ENCODE data around the gene FALEC. TPM values are rescaled to one million over a fixed set of nuclear protein-coding genes. Genes with fewer than 3 reads are reported as not detected.

FALEC gene
- total RNA-seq (not detected), polyA plus RNA-seq (under 1 TPM in 1 of 4 donors, not detected in 3; 0.42 TPM)

DNA sequence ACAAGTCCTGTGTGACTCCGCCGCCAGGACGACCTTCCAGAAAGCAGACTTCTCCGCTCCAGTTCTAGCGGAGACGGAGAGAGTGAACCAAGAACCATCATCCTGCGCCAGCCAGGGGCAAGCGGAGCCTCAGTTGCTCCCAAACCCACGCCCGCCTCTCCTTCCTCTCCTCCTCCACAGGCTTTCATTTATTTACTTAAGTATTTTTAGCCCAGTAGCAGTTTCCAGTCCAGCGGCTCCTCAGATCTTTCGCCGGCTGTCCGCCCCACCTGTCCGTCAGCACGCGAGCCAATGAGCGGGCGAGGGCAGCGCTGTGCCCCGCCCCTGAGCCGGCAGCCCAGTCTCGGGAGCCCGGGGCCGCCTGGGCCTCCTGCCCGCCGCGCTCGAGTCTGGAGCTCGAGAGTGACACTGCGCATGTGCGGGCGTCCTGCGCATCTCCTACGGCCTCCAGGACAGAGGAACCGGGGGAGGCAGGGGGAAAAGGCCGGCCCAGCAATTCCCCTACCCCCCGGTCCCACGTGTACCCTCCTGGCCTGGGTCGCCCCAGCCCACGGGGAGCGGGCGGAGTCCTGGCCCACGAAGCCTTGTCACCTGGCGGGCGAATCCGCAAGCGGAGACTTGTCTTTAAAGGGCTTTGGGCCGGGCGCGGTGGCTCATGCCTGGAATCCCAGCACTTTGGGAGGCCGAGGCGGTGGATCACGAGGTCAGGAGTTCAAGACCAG, at the start of gene FALEC:
TSS of gene FALEC (plus strand) at position 425 of the 722 bp plus-strand sequence.
- ATAC-seq (ENCODE audit: low read depth in 2 of 2) (peak; percentile 96 to 97), DNase-seq (peak; percentile 86 to 93 (median 89))
- Histone ChIP-seq H3K27ac (ENCODE audit: insufficient read depth, low read length, poor library complexity, severe bottlenecking) (peak within 1 kb of the TSS; percentile 44), H3K36me3 (ENCODE audit: control insufficient read depth, insufficient read depth, low read length) (no peaks in the 10 kb centered on the region), H3K9me3 (ENCODE audit: control insufficient read depth in 2 of 2, low read length in 2 of 2) (no peaks in the 10 kb centered on the region), H3K4me3 (ENCODE audit: low read depth, low read length) (peak within 1 kb of the TSS; percentile 81), H3K27me3 (ENCODE audit: control insufficient read depth, insufficient read depth, low read length) (no peaks in the 10 kb centered on the region), H3K4me1 (ENCODE audit: control insufficient read depth, insufficient read depth, low read length, poor library complexity, severe bottlenecking) (peaks cover 19% of the 10 kb centered on the region)
- Mint-ChIP-seq H3K27me3 (peaks cover 7% of the 10 kb centered on the region), H3K4me3 (peak within 1 kb of the TSS; percentile 74 to 95 (median 92)), H3K9me3 (no peaks in the 10 kb centered on the region), H3K4me1 (peaks cover 0 to 25% (median 15%) of the 10 kb centered on the region in 4 donors), H3K36me3 (no peaks in the 10 kb centered on the region), H3K27ac (peak within 1 kb of the TSS; percentile 48 to 87 (median 77))

DNA sequence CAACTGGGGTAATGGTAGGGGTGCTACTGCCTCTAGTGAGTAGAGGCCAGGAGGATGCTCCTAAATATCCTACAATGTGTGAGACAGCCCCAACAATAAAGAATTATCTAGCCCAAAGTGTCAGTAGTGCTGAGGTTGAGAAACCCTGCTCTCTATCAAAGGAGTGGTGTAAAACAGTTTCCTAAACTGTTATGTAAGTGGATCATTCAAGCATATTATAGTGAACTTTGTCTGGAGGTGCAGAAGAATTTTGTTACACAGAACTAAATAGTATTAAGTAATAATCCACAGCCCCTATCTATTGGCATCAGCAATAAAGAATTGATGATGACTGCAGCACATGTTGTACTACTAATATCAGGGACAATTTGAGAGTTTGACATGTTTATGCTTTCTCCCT, 48.6 kb upstream of the FALEC start:
- peaks cover 37% of the 10 kb centered on the region for H3K36me3 Mint-ChIP-seq
- H3K27ac Mint-ChIP-seq = no peak overlapping the region
- H3K27me3 Mint-ChIP-seq = no peaks in the 10 kb centered on the region

DNA sequence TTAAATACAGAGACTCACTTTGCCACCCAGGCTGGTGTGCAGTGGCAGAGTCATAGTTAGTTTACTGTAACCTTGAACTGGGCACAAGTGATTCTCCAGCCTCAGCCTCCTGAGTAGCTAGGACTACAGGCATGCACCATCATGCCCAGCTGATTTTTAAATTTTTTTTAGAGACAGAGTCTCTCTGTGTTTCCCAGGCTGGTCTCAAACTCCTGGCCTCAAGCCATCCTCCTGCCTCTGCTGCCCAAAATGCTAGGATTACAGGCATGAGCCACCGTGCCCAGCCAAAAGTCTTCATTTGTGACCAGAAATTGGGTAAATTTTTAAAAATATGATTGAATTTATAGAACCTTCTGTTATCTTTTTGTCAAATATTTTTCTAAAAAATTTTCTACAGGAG, 46.3 kb upstream of the FALEC start:
- no peaks in the 10 kb centered on the region for H3K27me3 ChIP-seq (ENCODE audit: control insufficient read depth, insufficient read depth, low read length)
- peaks cover 3 to 16% (median 6%) of the 10 kb centered on the region in 4 donors for H3K4me1 Mint-ChIP-seq
- H3K27ac ChIP-seq (ENCODE audit: insufficient read depth, low read length, poor library complexity, severe bottlenecking) = no peak overlapping the region
- ATAC-seq (ENCODE audit: low read depth in 2 of 2) = no peak
- H3K36me3 ChIP-seq (ENCODE audit: control insufficient read depth, insufficient read depth, low read length) = peaks cover 62% of the 10 kb centered on the region
- H3K4me3 Mint-ChIP-seq = no peak overlapping the region
- H3K4me1 ChIP-seq (ENCODE audit: control insufficient read depth, insufficient read depth, low read length, poor library complexity, severe bottlenecking) = peaks cover 3% of the 10 kb centered on the region
- no peak overlapping the region for H3K27ac Mint-ChIP-seq
- no peaks in the 10 kb centered on the region for H3K9me3 ChIP-seq (ENCODE audit: control insufficient read depth in 2 of 2, low read length in 2 of 2)
- H3K9me3 Mint-ChIP-seq = no peaks in the 10 kb centered on the region
- H3K27me3 Mint-ChIP-seq = no peaks in the 10 kb centered on the region
- no peak for DNase-seq
- H3K4me3 ChIP-seq (ENCODE audit: low read depth, low read length) = no peak overlapping the region
- H3K36me3 Mint-ChIP-seq = peaks cover 40% of the 10 kb centered on the region

More for the DNA sequence above, 48.6 kb upstream of the FALEC start:
- Histone ChIP-seq H3K36me3 (ENCODE audit: control insufficient read depth, insufficient read depth, low read length) (peaks cover 56% of the 10 kb centered on the region), H3K4me1 (ENCODE audit: control insufficient read depth, insufficient read depth, low read length, poor library complexity, severe bottlenecking) (peaks cover 5% of the 10 kb centered on the region), H3K9me3 (ENCODE audit: control insufficient read depth in 2 of 2, low read length in 2 of 2) (no peaks in the 10 kb centered on the region), H3K27ac (ENCODE audit: insufficient read depth, low read length, poor library complexity, severe bottlenecking) (no peak overlapping the region), H3K27me3 (ENCODE audit: control insufficient read depth, insufficient read depth, low read length) (no peaks in the 10 kb centered on the region), H3K4me3 (ENCODE audit: low read depth, low read length) (no peak overlapping the region)
- no peak overlapping the region for H3K4me3 Mint-ChIP-seq
- no peaks in the 10 kb centered on the region for H3K9me3 Mint-ChIP-seq
- DNase-seq (no peak), ATAC-seq (ENCODE audit: low read depth in 2 of 2) (no peak)
- H3K4me1 Mint-ChIP-seq = peaks cover 4 to 14% (median 5%) of the 10 kb centered on the region in 4 donors

DNA sequence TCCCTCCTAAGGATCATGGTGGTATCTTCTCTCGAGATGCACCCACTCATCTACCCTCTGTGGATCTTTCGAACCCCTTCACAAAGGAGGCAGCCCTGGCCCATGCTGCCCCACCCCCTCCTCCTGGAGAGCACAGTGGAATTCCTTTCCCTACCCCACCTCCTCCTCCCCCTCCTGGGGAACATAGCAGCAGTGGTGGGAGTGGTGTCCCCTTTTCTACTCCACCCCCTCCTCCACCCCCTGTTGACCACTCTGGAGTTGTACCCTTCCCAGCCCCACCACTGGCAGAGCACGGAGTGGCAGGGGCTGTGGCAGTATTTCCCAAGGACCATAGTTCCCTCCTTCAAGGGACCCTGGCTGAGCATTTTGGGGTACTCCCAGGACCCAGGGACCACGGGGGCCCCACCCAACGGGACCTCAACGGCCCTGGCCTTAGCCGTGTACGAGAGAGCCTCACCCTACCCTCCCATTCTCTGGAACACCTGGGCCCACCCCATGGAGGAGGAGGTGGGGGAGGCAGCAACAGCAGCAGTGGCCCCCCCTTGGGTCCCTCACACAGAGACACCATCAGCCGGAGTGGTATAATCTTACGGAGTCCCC, 42.9 kb upstream of the FALEC start:
- no peaks in the 10 kb centered on the region for H3K27me3 ChIP-seq (ENCODE audit: control insufficient read depth, insufficient read depth, low read length)
- no peaks in the 10 kb centered on the region for H3K9me3 ChIP-seq (ENCODE audit: control insufficient read depth in 2 of 2, low read length in 2 of 2)
- Mint-ChIP-seq H3K9me3 (no peaks in the 10 kb centered on the region), H3K4me3 (no peak overlapping the region), H3K4me1 (peaks cover 2 to 17% (median 6%) of the 10 kb centered on the region in 4 donors), H3K36me3 (peaks cover 26% of the 10 kb centered on the region), H3K27me3 (no peaks in the 10 kb centered on the region), H3K27ac (no peak overlapping the region)
- no peaks in the 10 kb centered on the region for H3K4me1 ChIP-seq (ENCODE audit: control insufficient read depth, insufficient read depth, low read length, poor library complexity, severe bottlenecking)
- H3K27ac ChIP-seq (ENCODE audit: insufficient read depth, low read length, poor library complexity, severe bottlenecking) = no peak overlapping the region
- H3K36me3 ChIP-seq (ENCODE audit: control insufficient read depth, insufficient read depth, low read length) = peaks cover 43% of the 10 kb centered on the region
- no peak overlapping the region for H3K4me3 ChIP-seq (ENCODE audit: low read depth, low read length)
- DNase-seq (no peak), ATAC-seq (ENCODE audit: low read depth in 2 of 2) (no peak)

DNA sequence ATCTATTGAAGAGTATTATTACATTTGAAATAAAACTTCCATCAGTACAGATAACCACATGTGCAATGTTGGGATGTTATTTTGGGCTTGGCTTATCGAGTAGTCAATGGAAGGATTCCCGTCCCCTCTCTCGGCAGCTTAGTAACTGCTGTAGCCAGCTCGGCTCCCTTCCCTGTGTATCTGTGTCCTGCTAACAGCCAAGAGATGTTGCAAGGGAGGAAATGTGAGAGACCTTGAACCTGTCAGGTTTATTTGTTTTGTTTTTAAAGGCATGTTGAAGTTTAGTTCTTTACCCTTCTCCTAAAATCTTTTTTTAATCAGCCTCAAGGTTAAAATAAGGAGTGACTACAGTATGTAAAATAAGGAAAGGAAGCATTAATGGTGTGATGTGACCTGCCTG, 41.9 kb upstream of the FALEC start:
- Mint-ChIP-seq H3K27me3 (no peaks in the 10 kb centered on the region), H3K36me3 (peaks cover 26% of the 10 kb centered on the region)
- DNase-seq = no peak

DNA sequence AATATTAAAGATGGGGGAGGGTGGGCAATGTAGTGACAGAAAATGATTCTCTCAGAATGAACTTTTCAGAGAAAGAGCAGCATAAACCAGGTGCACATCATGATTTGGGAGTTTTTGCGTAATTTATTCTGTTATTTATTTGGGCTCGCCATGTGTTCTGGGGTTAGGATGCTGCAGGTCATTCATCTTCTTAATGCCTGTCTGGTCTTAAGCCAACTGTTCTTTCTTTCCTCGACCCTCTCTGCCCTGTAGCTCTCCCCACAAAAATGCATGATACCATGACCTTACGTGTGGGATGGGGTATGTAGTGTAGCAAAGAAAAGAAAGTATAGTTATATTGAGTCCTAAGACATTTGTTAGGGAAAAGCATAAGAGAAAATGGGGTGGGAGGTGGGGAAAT, 40.7 kb upstream of the FALEC start:
- Mint-ChIP-seq H3K4me1 (peaks cover 8 to 26% (median 11%) of the 10 kb centered on the region in 4 donors), H3K27me3 (no peaks in the 10 kb centered on the region), H3K36me3 (peaks cover 26% of the 10 kb centered on the region), H3K4me3 (no peak overlapping the region), H3K27ac (peak overlapping the region in 1 of 3 donors; percentile 7), H3K9me3 (no peaks in the 10 kb centered on the region)
- Histone ChIP-seq H3K27me3 (ENCODE audit: control insufficient read depth, insufficient read depth, low read length) (no peaks in the 10 kb centered on the region), H3K9me3 (ENCODE audit: control insufficient read depth in 2 of 2, low read length in 2 of 2) (no peaks in the 10 kb centered on the region), H3K4me1 (ENCODE audit: control insufficient read depth, insufficient read depth, low read length, poor library complexity, severe bottlenecking) (no peaks in the 10 kb centered on the region), H3K4me3 (ENCODE audit: low read depth, low read length) (no peak overlapping the region), H3K27ac (ENCODE audit: insufficient read depth, low read length, poor library complexity, severe bottlenecking) (no peak overlapping the region), H3K36me3 (ENCODE audit: control insufficient read depth, insufficient read depth, low read length) (peaks cover 35% of the 10 kb centered on the region)
- DNase-seq (no peak), ATAC-seq (ENCODE audit: low read depth in 2 of 2) (no peak)

More for the DNA sequence above, 41.9 kb upstream of the FALEC start:
- peak overlapping the region in 1 of 4 donors; percentile 48 for H3K4me3 Mint-ChIP-seq
- H3K27ac Mint-ChIP-seq = peak overlapping the region; percentile 7 to 75 (median 64)
- H3K9me3 Mint-ChIP-seq = no peaks in the 10 kb centered on the region
- H3K4me3 ChIP-seq (ENCODE audit: low read depth, low read length) = no peak overlapping the region
- H3K4me1 Mint-ChIP-seq = peaks cover 7 to 25% (median 9%) of the 10 kb centered on the region in 4 donors
- no peaks in the 10 kb centered on the region for H3K4me1 ChIP-seq (ENCODE audit: control insufficient read depth, insufficient read depth, low read length, poor library complexity, severe bottlenecking)
- H3K9me3 ChIP-seq (ENCODE audit: control insufficient read depth in 2 of 2, low read length in 2 of 2) = no peaks in the 10 kb centered on the region
- ATAC-seq (ENCODE audit: low read depth in 2 of 2) = no peak
- no peaks in the 10 kb centered on the region for H3K27me3 ChIP-seq (ENCODE audit: control insufficient read depth, insufficient read depth, low read length)
- H3K36me3 ChIP-seq (ENCODE audit: control insufficient read depth, insufficient read depth, low read length) = peaks cover 42% of the 10 kb centered on the region
- no peak overlapping the region for H3K27ac ChIP-seq (ENCODE audit: insufficient read depth, low read length, poor library complexity, severe bottlenecking)

DNA sequence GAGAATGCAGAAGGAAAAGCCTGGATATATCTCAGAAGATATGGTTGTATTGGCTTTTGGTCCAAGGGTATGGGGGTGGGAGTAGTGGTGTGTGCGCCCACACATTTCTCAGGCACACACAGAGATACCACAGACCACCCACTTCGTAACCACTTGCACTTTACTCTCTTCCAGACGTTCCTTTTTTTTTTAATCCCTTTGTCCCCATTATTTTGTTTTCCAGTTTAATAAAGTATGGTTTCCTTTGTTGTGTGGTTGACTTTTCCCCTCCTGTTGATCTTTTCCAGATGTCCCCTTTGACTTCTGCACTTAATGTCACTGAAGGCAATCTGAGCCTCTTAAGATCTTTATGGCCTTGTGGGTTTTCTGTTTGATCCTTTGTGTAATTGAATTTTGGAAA, 38.8 kb upstream of the FALEC start:
- peak overlapping the region in 1 of 3 donors; percentile 55 for H3K27ac Mint-ChIP-seq
- no peaks in the 10 kb centered on the region for H3K9me3 Mint-ChIP-seq
- Histone ChIP-seq H3K4me3 (ENCODE audit: low read depth, low read length) (no peak overlapping the region), H3K36me3 (ENCODE audit: control insufficient read depth, insufficient read depth, low read length) (peaks cover 16% of the 10 kb centered on the region), H3K27me3 (ENCODE audit: control insufficient read depth, insufficient read depth, low read length) (no peaks in the 10 kb centered on the region), H3K27ac (ENCODE audit: insufficient read depth, low read length, poor library complexity, severe bottlenecking) (no peak overlapping the region), H3K4me1 (ENCODE audit: control insufficient read depth, insufficient read depth, low read length, poor library complexity, severe bottlenecking) (no peaks in the 10 kb centered on the region), H3K9me3 (ENCODE audit: control insufficient read depth in 2 of 2, low read length in 2 of 2) (no peaks in the 10 kb centered on the region)
- DNase-seq = no peak
- H3K27me3 Mint-ChIP-seq = no peaks in the 10 kb centered on the region
- no peak overlapping the region for H3K4me3 Mint-ChIP-seq
- peaks cover 8% of the 10 kb centered on the region for H3K36me3 Mint-ChIP-seq
- ATAC-seq (ENCODE audit: low read depth in 2 of 2) = no peak
- peaks cover 10 to 19% (median 11%) of the 10 kb centered on the region in 4 donors for H3K4me1 Mint-ChIP-seq

Measured in CD4-positive, CD25-positive, alpha-beta regulatory T cell (primary cell).